Pulmonary artery endothelial cell (primary cell): Measurements from ENCODE around the gene GALNT3. TPM values are rescaled to one million over a fixed set of nuclear protein-coding genes. Genes with fewer than 3 reads are reported as not detected.
A peak's percentile ranks its signal among the peaks of the same experiment; 100 is the strongest.

ENCODE experiments used
- DNase-seq: peaks from one replicate; pipeline ENCODE4 v3.0.0-alpha.2; 2011; ENCODE audit warnings: low read depth, low spot score
- total RNA-seq: library from RNA; depleted of rRNA; stranded (reverse); fragments of >200 nt; gene quantifications from 2 replicates; pipeline ENCODE4 v1.2.3, GENCODE V29; 2014

GALNT3 gene
- total RNA-seq, 1 donor from 2014 or later: 0.13 TPM

DNA sequence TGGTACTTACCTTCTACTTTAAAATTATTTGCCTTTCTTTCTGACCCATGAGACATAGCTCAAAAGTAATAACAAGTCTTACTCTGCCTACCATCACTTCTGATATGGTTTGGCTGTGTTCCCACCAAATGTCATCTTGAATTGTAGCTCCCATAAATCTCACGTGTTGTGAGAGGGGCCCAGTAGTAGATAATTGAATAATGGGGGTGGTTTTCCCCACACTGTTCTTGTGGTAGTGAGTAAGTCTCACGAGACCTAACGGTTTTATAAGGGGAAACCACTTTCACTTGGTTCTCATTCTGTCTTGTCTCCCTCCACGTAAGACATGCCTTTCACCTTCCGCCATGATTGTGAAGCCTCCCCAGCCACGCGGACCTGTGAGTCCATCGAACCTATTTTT, 47.5 kb downstream of the GALNT3 start:
- DNase-seq: no peak

GRCh38 chr2:165745916-165746315, 48.1 kb downstream of the GALNT3 start:
- no peak for DNase-seq

DNA sequence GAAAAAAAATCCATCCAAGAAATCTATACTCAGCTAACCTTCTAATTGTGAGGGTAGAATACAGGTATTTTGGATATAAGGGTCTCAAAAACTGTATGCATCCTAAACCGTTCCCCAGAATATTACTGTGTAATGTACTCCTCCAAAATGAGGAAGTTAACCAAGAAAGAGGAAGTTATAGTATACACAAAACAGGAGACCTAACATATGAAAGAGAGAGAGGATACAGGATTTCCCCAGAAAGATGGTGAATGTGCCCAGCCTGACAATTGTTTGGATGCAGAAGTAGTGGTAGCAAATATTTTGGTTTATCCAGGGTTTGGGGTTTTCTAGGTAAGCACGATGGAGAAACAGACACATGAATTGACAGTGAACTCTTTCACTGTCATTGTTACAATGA, 50.6 kb downstream of the GALNT3 start:
- no peak for DNase-seq

DNA sequence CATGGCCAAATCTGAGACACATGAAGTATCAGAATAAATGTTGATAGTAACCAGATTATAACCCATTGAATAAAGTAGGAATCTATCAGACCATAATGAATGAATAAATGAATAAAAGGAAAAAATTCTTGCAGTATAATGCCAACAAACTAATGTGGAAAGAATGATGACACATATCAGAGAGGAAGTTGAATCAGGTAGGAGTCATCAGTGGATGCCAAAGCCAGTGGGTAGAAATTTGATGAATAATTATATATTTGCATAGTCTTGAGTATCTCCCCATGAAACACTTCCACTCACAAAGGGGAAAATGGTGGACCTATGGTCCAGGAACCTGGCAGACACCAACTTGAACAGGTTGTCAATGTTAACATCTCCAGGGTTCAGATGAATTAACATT, 68.6 kb downstream of the GALNT3 start:
- peak; percentile 2 for DNase-seq

GRCh38 chr2:165720511-165720910, 73.5 kb downstream of the GALNT3 start:
- no peak for DNase-seq

GRCh38 chr2:165718610-165719210, 75.3 kb downstream of the GALNT3 start:
- no peak for DNase-seq

- DNase-seq: no peak
Measured at GRCh38 chr2:165716091-165716490, 78.0 kb downstream of the GALNT3 start.

DNA sequence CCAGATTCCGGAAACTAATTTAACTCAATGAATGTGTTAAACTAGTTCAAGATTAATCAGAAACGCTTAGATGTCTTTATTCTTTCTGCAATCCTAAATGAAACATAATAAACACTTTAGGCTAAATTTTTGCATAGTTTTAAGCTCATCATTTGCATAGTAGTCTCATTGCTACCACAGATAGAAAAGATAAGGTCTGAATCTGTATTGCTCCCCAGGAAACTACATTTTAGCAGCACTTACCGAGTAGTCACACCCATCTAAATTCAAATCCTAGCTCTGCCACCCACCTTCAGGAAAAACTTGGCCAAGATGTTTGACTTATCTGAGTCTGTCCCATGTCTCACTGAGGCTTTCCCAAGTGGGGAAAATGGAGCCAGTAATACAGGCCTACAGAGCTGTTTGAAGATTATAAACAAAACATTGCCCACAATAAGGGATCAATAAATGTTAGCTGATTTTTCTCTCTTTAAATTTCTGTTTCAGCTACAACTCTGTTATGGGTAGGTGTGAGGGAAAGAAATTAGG, 87.0 kb downstream of the GALNT3 start:
- no peak for DNase-seq

DNA sequence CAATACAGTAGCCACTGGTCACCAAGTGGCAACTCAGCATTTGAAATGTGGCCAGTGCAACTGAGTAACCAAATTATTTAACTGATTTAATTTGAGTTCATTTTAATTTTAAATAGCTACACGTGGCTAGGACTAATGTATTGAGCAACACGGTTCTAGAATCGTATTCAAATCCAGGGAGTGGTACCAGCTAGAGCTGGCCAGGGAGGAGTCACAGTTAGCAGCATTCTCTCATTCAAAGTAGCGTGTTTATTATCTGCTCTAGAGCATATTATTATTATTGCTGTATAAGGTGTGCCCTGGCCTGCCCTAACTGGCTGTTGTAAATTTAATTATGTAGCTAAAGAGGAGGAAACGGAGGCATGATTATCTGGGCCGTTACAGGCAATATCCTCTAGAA, 92.9 kb downstream of the GALNT3 start:
- DNase-seq: no peak

- DNase-seq: no peak
Measured at GRCh38 chr2:165700531-165700930, 93.5 kb downstream of the GALNT3 start.

GRCh38 chr2:165699946-165700345, 94.1 kb downstream of the GALNT3 start:
- no peak for DNase-seq

DNA sequence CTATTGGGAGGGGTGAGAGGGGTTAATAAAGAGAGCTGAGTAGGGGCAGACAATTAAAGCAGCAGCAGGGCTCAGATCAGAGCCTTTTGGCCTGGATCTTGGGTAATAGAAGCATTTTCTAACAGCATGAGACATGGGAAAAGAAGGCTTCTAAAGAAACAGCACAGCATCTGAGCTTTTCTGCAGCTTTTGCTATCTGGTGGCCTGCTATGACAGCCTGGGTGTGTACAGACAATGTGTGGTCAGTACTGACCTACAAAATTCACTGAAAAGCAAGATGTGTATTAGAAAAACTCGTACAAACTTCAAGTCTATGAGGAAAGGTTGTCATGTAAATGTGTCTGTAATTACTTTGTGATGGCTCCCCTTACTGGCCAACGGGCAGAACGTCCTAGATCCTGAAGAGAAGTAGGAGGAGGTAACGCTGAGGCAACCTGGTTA, 95.6 kb downstream of the GALNT3 start:
- no peak for DNase-seq

- DNase-seq: no peak
Measured at GRCh38 chr2:165697748-165698443, 96.2 kb downstream of the GALNT3 start.

Other genes starting within 250 kb of the GALNT3 start
- gene TTC21B, start 159.5 kb upstream of the GALNT3 start, total RNA-seq: 18.2 and 24.2 TPM in 2 replicates